OCI-LY3 (cell line): ENCODE results near the gene TSPAN7.

Experiments used
- CTCF ChIP-seq: fragments of 200-600, 300-600 bp; sonication (generic); IDR thresholded peaks from 2 replicates; pipeline ENCODE4 v1.5.1; 2014; ENCODE audit warnings: antibody characterized with exemption, low read length, low read depth
- EZH2phosphoT487 ChIP-seq: fragments of 200-600 bp; shearing (Covaris generic); IDR thresholded peaks from 2 replicates; pipeline ENCODE4 v1.6.1; 2018; ENCODE audit warnings: antibody characterized with exemption, mixed run types, low read depth

- TF ChIP-seq CTCF (no peak), EZH2phosphoT487 (no peak)
Measured at GRCh38 chrX:38596939-38597338, 35.6 kb downstream of the TSPAN7 start.
